A549 treated with CORT108297 at 1 μM for 4 hours (cell line): ENCODE results near the gene LCE1B. TPM values are rescaled to one million over a fixed set of nuclear protein-coding genes. Genes with fewer than 3 reads are reported as not detected.

Source experiments
- total RNA-seq: library from RNA; stranded (reverse); fragments of 200-300 nt; extraction: Qiagen RNA extraction; gene quantifications from 5 replicates; pipeline ENCODE4 v1.2.3, GENCODE V29; 2022

LCE1B gene, protein sequence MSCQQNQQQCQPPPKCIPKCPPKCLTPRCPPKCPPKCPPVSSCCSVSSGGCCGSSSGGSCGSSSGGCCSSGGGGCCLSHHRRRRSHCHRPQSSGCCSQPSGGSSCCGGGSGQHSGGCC
- total RNA-seq: 0.07 TPM in 1 of 5 replicates, not detected in the others

DNA sequence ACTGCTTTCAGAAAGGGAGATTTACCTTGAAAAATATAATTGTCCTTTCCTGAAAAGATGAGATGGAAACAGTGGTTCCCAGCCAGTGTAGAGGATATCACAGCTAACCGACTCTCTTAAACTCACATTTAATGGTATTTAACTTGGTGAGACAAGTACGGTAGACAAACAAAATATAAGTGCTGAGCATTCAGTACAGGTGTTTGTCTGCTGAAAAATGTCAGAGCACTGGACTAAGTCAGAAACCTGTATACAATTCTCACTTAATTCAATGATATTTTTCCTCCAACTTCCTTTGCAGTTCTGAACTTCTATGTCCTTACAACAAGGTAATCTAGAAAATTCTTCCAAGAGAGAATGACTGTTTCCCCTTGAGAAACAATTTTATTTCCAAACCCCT is at the start of gene LCE1B:
LCE1B (plus strand) TSS at position 301 of the 400 bp plus-strand sequence. CDS start 476 bp downstream, outside the sequence.

DNA sequence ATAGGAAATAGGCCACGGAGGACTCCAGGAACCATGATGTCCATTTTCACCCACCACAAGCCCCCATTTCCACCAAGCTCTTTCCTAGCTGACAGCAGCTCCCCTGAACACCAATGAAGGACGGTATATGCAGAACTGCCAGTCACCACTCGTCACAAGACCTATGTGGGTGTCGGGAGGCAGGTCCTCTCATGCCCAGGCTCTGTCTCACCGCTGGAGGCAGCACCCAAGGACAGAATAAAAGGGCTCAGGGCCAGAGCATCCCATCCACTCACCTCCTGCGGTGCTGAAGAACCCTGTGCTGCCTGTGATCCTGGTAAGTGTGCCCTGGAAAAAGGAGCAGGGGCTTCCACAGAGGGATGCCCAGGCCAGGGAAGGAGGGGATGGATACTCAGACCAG is 36.9 kb upstream of the LCE1B start, which contains the start of gene LCE1F:
LCE1F (plus strand) TSS at position 266 of the 400 bp plus-strand sequence. CDS start 1,232 bp downstream, outside the sequence.

DNA sequence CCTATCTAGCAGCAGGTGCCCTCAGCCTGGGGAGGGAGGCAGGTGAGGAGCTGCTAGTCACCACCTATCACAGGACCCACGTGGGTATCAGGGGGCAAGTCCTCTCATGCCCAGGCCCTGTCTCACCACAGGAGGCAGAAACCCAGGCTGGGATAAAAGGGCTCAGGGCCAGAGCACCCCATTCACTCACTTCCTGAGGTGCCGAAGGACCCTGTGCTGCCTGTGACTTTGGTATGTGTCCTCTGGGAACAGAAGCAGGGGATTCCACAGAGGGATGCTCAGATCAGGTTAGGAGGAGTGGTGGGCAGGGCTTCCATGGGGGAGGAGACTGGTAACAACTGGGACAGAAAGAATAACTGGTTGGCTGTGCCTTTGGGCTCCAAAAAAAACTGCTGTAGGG is 25.7 kb upstream of the LCE1B start, which contains the start of gene LCE1E:
LCE1E (plus strand) TSS at position 181 of the 400 bp plus-strand sequence. CDS start 1,043 bp downstream, outside the sequence.

DNA sequence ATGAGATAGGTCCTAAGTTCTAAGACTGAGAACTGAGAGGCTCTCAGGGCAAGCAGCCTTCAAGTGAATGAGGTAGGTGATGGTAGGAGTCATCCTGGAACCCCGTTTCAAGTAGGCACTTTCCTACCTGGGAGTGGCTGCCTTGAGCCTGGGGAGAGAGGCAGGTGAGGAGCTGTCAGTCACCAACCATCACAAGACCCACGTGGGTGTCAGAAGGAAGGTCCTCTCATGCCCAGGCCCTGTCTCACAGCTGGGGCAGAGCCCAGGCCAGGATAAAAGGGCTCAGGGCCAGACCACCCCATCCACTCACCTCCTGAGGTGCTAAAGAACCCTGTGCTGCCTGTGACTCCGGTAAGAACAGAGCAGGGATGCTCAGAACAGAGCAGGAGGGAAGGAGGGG is 15.3 kb upstream of the LCE1B start, which contains the start of gene LCE1D:
LCE1D (plus strand) TSS at position 301 of the 400 bp plus-strand sequence. CDS start 1,074 bp downstream, outside the sequence.

DNA sequence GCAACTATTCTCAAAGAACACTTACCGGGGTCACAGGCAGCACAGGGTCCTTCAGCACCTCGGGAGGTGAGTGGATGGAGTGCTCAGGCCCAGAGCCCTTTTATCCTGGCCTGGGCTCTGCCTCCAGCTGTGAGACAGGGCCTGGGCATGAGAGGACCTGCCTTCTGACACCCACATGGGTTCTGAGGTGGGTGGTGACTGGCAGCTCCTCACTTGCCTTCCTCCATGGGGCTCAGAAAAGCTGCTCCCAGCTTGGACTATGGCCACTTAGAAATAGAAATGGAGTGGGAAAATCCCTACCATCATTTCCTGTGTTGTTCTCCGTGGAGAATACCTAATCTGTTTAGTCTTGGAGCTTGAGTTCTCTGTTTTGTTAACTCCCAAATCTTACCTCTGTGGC is 5.2 kb upstream of the LCE1B start, which contains the start of gene LCE1C:
LCE1C (minus strand) TSS at position 76 of the 400 bp plus-strand sequence. CDS start 1,173 bp downstream, outside the sequence.

DNA sequence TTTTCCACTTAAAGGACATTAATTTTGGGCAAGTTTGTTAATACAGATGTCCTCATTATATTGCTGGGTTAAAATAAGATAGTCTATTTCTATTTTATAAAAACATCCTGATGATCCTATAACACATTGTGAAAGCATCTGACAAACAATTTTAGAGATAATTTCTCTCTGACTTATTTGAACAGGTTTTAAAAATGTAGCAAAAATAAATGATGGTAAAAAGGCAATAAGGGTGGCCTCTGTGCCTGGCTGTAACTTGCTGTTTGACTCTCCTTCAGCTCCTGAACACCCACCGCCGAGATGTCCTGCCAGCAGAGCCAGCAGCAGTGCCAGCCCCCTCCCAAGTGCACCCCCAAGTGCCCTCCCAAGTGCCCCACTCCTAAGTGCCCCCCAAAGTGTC is 15.4 kb downstream of the LCE1B start, which contains the start of gene LCE1A:
LCE1A (plus strand) TSS at position 301 of the 400 bp plus-strand sequence; CDS start at position 301, 0 bp downstream.

DNA sequence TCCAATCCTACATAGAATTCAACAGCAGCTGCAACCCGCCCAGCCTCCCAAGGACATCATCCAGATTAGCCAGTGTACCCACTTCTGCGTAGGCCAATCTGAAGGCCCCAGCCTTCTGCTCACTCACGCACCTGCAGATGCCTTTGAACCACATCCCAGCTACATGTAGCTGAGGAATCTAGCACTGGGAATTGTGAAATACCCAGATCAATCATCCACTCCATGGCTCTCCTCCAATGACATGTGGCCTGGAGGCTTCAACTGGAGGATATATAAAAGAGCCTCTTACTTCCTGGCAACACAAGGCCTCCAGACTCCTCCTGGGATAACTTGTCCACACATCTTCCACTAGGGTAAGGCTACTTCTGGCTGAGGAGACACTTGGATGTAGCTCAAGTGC is 30.8 kb downstream of the LCE1B start, which contains the start of gene LCE6A:
LCE6A (plus strand) TSS at position 301 of the 400 bp plus-strand sequence. CDS start 665 bp downstream, outside the sequence.

DNA sequence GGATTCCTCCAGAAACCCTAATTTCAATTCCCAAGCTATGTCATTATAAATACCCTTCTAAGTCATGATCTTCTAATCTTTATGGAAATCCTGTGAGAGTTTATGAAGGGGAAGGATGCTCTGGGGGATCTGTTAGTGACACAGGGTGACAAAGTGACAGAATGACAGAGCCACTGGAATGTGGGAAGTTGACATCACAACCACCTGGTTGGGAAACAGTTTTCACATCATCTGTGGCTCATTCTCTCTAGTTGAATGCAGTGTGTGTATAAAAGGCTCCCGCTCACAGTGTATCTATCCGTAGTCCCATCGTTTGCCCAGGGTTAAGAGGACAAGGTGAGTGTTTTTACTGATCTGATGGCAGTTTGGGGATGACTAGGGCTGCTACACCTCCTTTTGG is 47.9 kb downstream of the LCE1B start, which contains the start of gene LCE7A:
LCE7A (plus strand) TSS at position 301 of the 400 bp plus-strand sequence. CDS start 702 bp downstream, outside the sequence.

Other genes starting within 250 kb of the LCE1B start
- gene LCE3E, start 245.2 kb upstream of the LCE1B start, total RNA-seq: 0.16 to 0.17 TPM in 2 of 5 replicates, not detected in the others
- 0.44 to 1.3 TPM (median 0.64 TPM) in 5 replicates for gene LCE3D, start 231.5 kb upstream of the LCE1B start, total RNA-seq
- gene LCE3C, start 211.7 kb upstream of the LCE1B start, total RNA-seq: not detected in 5 replicates
- not detected in 5 replicates for gene LCE3B, start 198.2 kb upstream of the LCE1B start, total RNA-seq
- not detected in 5 replicates for gene LCE3A, start 188.9 kb upstream of the LCE1B start, total RNA-seq
- gene LCE2D, start 148.6 kb upstream of the LCE1B start, total RNA-seq: not detected in 5 replicates
- gene LCE2C, start 136.7 kb upstream of the LCE1B start, total RNA-seq: not detected in 5 replicates
- not detected in 5 replicates for gene LCE2B, start 125.8 kb upstream of the LCE1B start, total RNA-seq
- gene LCE2A, start 113.6 kb upstream of the LCE1B start, total RNA-seq: not detected in 5 replicates
- not detected in 5 replicates for gene LCE4A, start 103.8 kb upstream of the LCE1B start, total RNA-seq
- not detected in 5 replicates for gene KPRP, start 53.9 kb upstream of the LCE1B start, total RNA-seq
- not detected in 5 replicates for gene LCE1F, start 36.8 kb upstream of the LCE1B start, total RNA-seq
- 0.31 TPM in 1 of 5 replicates, not detected in the others for gene LCE1E, start 25.7 kb upstream of the LCE1B start, total RNA-seq
- gene LCE1D, start 15.2 kb upstream of the LCE1B start, total RNA-seq: not detected in 5 replicates
- gene LCE1C, start 5.3 kb upstream of the LCE1B start, total RNA-seq: not detected in 5 replicates
- gene LCE1A, start 15.5 kb downstream of the LCE1B start, total RNA-seq: not detected in 5 replicates
- not detected in 5 replicates for gene LCE6A, start 30.9 kb downstream of the LCE1B start, total RNA-seq
- gene LCE7A, start 48.0 kb downstream of the LCE1B start, total RNA-seq: not detected in 5 replicates
- gene SMCP, start 66.4 kb downstream of the LCE1B start, total RNA-seq: not detected in 5 replicates
- gene IVL, start 96.6 kb downstream of the LCE1B start, total RNA-seq: 0.03 to 0.06 TPM in 2 of 5 replicates, not detected in the others
- gene SPRR5, start 135.2 kb downstream of the LCE1B start, total RNA-seq: not detected in 5 replicates
- gene SPRR4, start 158.7 kb downstream of the LCE1B start, total RNA-seq: not detected in 5 replicates
- gene SPRR1A, start 172.1 kb downstream of the LCE1B start, total RNA-seq: not detected in 5 replicates
- gene SPRR3, start 189.8 kb downstream of the LCE1B start, total RNA-seq: not detected in 5 replicates
- gene SPRR1B, start 219.2 kb downstream of the LCE1B start, total RNA-seq: not detected in 5 replicates
- gene SPRR2D, start 229.1 kb downstream of the LCE1B start, total RNA-seq: 0.21 TPM in 1 of 5 replicates, not detected in the others
- not detected in 5 replicates for gene SPRR2A, start 245.5 kb downstream of the LCE1B start, total RNA-seq